ENCODE data around the gene ARID1B.

ARID1B gene

DNA sequence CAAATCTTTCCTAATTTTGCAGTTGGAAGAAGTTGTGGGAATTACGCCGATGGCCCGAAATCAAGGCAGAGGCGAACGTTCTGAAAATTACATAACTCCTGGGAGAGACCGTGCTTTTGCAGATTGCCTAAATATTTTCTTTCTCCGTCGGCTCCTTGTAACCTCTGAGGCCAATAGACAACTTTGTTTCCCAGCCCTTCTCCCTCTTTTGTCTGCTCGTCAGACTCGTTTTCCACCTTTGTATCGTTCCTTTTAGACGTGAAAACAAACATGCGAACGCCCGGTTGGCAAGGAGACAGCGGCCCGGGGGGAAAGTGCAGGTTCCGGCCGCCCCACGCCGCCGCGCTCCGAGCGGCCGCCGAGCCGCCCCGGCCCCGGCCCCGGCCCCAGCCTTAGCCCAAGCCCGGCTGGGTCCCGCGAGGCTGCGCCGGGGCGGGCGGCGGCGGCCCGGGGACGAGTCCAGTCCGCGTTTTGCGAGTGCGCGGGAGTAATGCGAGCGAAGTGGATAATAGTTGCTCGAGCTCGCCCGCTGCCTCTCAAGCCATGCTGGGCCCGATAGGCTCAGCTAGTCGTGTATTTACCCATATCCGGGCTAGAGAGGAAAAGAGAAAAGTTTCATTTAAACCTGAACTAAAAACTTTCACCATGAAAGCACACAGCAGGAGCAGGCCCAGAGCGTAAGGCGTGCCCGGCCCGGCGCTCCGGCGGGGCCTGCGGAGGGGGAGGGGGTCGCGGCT is at the start of gene ARID1B:
ARID1B (plus strand) TSS at position 539 of the 737 bp plus-strand sequence. CDS start 303 bp downstream, outside the sequence.
- Histone ChIP-seq H3K36me3 (ENCODE audit: control insufficient read depth, insufficient read depth, low read length) (no peaks in the 10 kb centered on the region), H3K4me3 (ENCODE audit: low read length) (peak within 1 kb of the TSS; percentile 87), H3K27me3 (ENCODE audit: control insufficient read depth, insufficient read depth, low read length) (no peaks in the 10 kb centered on the region), H3K4me1 (ENCODE audit: control insufficient read depth, insufficient read depth, low read length) (peaks cover 11% of the 10 kb centered on the region), H3K9ac (ENCODE audit: low read length) (peak within 1 kb of the TSS; percentile 68), H3K27ac (ENCODE audit: low read depth, low read length) (peak within 1 kb of the TSS; percentile 98)

DNA sequence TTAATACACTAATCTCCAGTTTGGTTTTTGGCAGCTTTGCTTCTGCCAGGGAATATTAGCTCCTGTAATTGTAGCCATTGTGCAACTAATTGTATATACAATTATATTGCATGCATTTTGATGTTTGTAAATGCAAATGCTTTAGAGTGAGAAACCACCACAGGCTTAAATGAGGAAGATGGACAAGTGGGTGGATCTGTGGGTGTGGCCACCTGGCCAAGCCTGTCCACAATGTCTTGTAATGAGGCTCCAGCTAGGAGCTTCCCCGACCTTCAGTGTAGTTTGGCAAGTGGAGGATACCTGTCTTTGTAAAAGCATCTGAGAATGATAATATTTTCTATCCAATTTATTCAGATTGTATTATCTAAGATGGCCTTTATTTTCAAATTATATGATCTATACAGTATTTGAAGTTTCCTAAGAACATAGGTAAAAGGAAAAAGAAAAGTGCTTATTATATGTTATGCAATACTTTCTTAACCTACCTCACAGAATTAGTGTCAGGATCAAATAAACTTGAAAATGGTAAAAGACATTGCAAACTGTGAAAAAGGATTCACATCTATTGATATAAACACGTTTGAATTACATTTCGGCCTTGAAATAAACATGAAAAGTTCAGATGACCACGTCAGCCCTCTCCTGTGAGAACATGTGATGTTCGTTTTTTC is 49.3 kb upstream of the ARID1B start:
- Histone ChIP-seq H3K4me3 (ENCODE audit: low read length) (no peak overlapping the region), H3K27me3 (ENCODE audit: control insufficient read depth, insufficient read depth, low read length) (no peaks in the 10 kb centered on the region), H3K27ac (ENCODE audit: low read depth, low read length) (no peak overlapping the region), H3K36me3 (ENCODE audit: control insufficient read depth, insufficient read depth, low read length) (no peaks in the 10 kb centered on the region), H3K4me1 (ENCODE audit: control insufficient read depth, insufficient read depth, low read length) (no peaks in the 10 kb centered on the region), H3K9ac (ENCODE audit: low read length) (no peak overlapping the region)

DNA sequence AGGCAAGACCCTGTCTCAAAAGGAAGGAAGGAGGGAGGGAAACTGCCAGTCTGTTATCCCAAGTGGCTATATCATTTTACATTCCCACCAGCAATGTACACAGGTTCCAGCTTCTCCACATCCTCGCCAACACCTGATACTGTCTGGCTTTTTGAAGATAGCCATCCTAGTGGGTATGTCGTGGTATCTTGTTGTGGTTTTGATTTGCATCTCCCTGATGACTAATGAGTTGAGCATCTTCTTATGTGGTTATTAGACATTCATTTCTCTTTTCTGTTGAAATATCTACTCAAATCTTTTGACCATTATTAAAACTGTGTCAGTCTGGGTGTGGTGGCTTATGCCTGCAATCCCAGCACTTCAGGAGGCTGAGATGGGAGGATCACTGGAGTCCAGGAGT is 47.9 kb upstream of the ARID1B start:
- Histone ChIP-seq H3K9ac (ENCODE audit: low read length) (no peak overlapping the region), H3K4me3 (ENCODE audit: low read length) (no peak overlapping the region), H3K27ac (ENCODE audit: low read depth, low read length) (no peak overlapping the region), H3K27me3 (ENCODE audit: control insufficient read depth, insufficient read depth, low read length) (no peaks in the 10 kb centered on the region), H3K4me1 (ENCODE audit: control insufficient read depth, insufficient read depth, low read length) (no peaks in the 10 kb centered on the region), H3K36me3 (ENCODE audit: control insufficient read depth, insufficient read depth, low read length) (no peaks in the 10 kb centered on the region)

DNA sequence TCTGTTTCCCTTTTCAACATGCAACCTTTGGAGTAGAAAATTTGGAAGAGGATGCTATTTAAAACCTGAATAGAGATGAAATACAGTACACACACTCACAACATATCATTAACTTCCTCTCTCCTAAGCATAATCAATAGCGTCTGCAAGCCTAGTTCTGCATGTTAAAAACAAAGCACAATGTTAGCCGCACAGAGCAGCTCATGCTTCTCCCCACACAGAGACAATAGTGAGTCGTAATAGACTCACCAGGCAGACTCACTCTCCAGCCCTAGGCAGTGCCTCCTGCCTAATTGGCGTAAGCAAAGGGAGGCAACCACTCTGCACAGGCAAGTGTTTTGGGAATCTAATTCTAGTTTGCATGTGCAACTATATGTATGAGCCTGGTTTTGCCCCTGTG is 45.8 kb upstream of the ARID1B start:
- Histone ChIP-seq H3K36me3 (ENCODE audit: control insufficient read depth, insufficient read depth, low read length) (no peaks in the 10 kb centered on the region), H3K4me3 (ENCODE audit: low read length) (no peak overlapping the region), H3K9ac (ENCODE audit: low read length) (no peak overlapping the region), H3K27ac (ENCODE audit: low read depth, low read length) (no peak overlapping the region), H3K27me3 (ENCODE audit: control insufficient read depth, insufficient read depth, low read length) (no peaks in the 10 kb centered on the region), H3K4me1 (ENCODE audit: control insufficient read depth, insufficient read depth, low read length) (no peaks in the 10 kb centered on the region)

DNA sequence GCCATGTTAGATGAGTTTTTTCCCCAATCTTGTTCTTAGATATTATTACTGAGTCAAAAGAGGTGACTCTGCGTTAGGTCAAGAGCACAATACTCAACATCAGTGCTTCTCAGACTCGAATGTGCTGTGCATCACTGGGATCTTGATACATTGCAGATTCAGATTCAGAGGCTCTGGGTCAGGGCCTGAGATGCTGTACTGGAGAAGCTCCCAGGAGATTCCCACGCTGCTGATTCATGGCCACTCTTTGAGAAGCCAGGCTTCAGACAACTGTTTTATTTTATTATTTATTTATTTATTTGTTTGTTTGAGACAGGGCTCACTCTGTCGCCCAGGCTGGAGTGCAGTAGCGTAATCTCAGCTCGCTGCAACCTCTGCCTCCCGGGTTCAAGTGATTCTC is 41.4 kb upstream of the ARID1B start:
- H3K4me1 ChIP-seq (ENCODE audit: control insufficient read depth, insufficient read depth, low read length), result no peaks in the 10 kb centered on the region
- H3K36me3 ChIP-seq (ENCODE audit: control insufficient read depth, insufficient read depth, low read length), result no peaks in the 10 kb centered on the region
- H3K27me3 ChIP-seq (ENCODE audit: control insufficient read depth, insufficient read depth, low read length), result no peaks in the 10 kb centered on the region

DNA sequence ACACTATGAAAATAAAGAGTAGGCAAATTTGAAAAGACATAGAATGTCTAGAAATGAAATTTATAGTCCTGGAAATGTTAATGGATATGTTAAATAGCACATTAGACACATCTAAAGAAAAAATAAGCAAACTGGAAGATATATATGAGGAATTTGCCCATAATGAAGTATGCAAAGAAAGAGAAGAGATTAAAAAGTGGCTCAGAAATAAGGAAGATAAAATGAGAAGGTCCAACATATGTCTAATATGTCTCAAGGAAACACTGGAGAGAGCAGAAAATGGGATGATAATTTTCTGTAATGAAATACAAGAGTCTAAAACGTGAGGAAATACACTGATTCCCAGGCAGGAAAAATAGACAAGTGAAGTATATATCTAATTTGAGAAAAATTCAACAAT is 36.6 kb upstream of the ARID1B start:
- no peaks in the 10 kb centered on the region for H3K4me1 ChIP-seq (ENCODE audit: control insufficient read depth, insufficient read depth, low read length)
- no peak overlapping the region for H3K9ac ChIP-seq (ENCODE audit: low read length)

More for the DNA sequence above, 41.4 kb upstream of the ARID1B start:
- H3K4me3 ChIP-seq (ENCODE audit: low read length), result no peak overlapping the region
- H3K9ac ChIP-seq (ENCODE audit: low read length), result no peak overlapping the region
- no peak overlapping the region for H3K27ac ChIP-seq (ENCODE audit: low read depth, low read length)

DNA sequence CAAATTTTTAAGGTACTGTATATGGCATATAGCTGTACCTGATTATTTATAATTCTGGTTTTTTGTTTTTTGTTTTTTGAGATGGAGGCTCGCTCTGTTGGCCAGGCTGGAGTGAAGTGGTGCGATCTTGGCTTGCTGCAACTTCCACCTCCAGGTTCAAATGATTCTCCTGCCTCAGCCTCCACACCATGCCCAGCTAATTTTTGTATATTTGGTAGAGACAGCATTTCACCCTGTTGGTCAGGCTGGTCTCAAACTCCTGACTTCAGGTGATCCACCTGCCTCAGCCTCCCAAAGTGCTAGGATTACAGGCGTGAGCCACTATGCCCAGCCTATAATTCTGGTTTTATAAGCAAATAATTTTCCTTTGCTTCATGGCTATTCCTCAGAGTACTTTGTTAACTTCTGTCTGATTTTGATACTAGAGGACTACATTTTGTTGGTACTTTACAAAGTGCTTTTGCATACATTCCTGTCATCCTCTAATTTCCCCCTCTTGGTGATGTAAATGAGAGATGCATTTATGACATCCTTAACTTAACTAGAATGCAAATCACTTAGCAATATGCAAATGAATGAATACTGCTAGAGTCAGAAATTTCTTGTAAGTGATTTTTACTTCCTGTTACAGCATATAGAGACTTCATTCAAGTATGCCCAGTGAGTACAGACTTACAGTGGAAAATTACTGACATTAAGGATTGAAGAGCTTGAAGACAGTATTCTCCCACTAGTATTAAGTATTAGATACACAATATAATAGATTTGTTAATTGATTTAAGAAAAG is 35.7 kb upstream of the ARID1B start:
- Histone ChIP-seq H3K36me3 (ENCODE audit: control insufficient read depth, insufficient read depth, low read length) (no peaks in the 10 kb centered on the region), H3K27ac (ENCODE audit: low read depth, low read length) (no peak overlapping the region), H3K9ac (ENCODE audit: low read length) (no peak overlapping the region), H3K27me3 (ENCODE audit: control insufficient read depth, insufficient read depth, low read length) (no peaks in the 10 kb centered on the region), H3K4me1 (ENCODE audit: control insufficient read depth, insufficient read depth, low read length) (no peaks in the 10 kb centered on the region), H3K4me3 (ENCODE audit: low read length) (no peak overlapping the region)

More for the DNA sequence above, 36.6 kb upstream of the ARID1B start:
- H3K4me3 ChIP-seq (ENCODE audit: low read length), result no peak overlapping the region
- H3K27ac ChIP-seq (ENCODE audit: low read depth, low read length), result no peak overlapping the region
- H3K36me3 ChIP-seq (ENCODE audit: control insufficient read depth, insufficient read depth, low read length), result no peaks in the 10 kb centered on the region
- no peaks in the 10 kb centered on the region for H3K27me3 ChIP-seq (ENCODE audit: control insufficient read depth, insufficient read depth, low read length)

DNA sequence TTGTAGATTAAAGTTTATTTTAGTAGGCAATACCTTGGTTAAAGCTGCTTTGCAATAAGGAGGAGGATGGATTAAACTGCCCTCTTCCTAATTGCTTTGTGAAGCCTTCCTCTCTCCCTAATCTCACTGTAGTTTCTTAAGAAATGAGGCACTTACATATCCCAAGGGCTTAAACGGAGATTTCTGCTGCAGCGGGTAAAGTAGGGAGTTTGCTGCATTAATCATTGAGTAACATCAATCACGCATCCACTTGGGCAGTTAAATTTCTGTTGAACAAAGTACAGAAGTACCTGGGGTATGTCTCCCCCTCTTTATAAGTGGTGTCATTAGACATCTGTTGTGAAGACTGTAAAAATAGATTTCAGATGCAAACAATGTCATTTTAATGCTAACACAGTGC is 29.5 kb upstream of the ARID1B start:
- H3K27me3 ChIP-seq (ENCODE audit: control insufficient read depth, insufficient read depth, low read length), result no peaks in the 10 kb centered on the region
- H3K4me1 ChIP-seq (ENCODE audit: control insufficient read depth, insufficient read depth, low read length), result no peaks in the 10 kb centered on the region
- no peaks in the 10 kb centered on the region for H3K36me3 ChIP-seq (ENCODE audit: control insufficient read depth, insufficient read depth, low read length)
- H3K9ac ChIP-seq (ENCODE audit: low read length), result no peak overlapping the region
- no peak overlapping the region for H3K4me3 ChIP-seq (ENCODE audit: low read length)
- H3K27ac ChIP-seq (ENCODE audit: low read depth, low read length), result no peak overlapping the region

DNA sequence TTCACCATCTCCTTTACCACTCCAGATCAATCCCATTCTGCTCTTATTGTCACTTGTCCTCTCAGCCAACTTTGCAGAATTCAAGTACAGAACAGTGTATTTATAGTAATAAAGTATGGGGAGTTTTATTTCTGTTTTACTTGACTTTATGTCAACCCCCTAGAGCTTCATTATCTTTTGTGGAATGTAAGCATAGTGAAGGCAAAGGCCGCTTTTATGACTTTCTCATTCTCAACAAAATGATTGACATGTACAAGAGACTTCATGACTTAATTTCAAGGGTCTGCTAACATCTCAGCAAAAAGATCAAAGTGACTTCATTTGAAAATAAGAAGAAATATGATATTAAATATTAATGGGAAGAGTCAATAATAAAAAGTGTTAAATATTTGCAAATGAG is 28.7 kb upstream of the ARID1B start:
- Histone ChIP-seq H3K27ac (ENCODE audit: low read depth, low read length) (no peak overlapping the region), H3K4me3 (ENCODE audit: low read length) (no peak overlapping the region), H3K27me3 (ENCODE audit: control insufficient read depth, insufficient read depth, low read length) (no peaks in the 10 kb centered on the region), H3K36me3 (ENCODE audit: control insufficient read depth, insufficient read depth, low read length) (no peaks in the 10 kb centered on the region), H3K4me1 (ENCODE audit: control insufficient read depth, insufficient read depth, low read length) (no peaks in the 10 kb centered on the region), H3K9ac (ENCODE audit: low read length) (no peak overlapping the region)

DNA sequence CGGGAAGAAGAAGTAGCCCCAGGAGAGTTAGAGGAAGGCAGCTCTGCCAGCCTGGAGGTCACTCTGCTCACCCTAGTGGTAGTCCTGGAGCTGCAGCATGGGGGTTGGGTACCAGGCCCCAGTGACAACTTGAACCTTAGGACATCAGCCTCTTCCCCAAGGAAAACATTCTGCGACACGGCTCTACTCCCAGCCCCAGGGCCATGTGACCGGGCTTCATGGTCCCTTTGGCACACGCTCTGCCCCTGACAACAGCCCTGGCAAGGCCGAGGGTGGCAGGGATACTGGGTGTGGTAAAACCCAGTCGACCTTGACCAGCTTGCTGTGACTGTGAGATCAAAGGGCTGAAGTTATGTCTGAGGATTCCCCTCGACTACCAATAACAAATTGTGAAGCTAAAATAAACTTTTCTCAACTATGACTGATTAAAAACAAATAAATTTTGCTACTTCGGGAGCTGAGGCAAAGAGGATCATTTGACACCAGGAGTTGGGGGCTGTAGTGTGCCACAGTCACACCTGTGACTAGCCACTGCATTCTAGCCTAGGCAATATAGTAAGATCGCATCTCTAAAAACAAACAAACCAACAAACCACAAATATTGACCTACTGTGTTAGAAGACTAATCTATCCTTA is 24.4 kb upstream of the ARID1B start:
- no peaks in the 10 kb centered on the region for H3K36me3 ChIP-seq (ENCODE audit: control insufficient read depth, insufficient read depth, low read length)
- no peaks in the 10 kb centered on the region for H3K27me3 ChIP-seq (ENCODE audit: control insufficient read depth, insufficient read depth, low read length)
- no peak overlapping the region for H3K9ac ChIP-seq (ENCODE audit: low read length)
- no peak overlapping the region for H3K4me3 ChIP-seq (ENCODE audit: low read length)
- H3K4me1 ChIP-seq (ENCODE audit: control insufficient read depth, insufficient read depth, low read length), result no peaks in the 10 kb centered on the region
- no peak overlapping the region for H3K27ac ChIP-seq (ENCODE audit: low read depth, low read length)

DNA sequence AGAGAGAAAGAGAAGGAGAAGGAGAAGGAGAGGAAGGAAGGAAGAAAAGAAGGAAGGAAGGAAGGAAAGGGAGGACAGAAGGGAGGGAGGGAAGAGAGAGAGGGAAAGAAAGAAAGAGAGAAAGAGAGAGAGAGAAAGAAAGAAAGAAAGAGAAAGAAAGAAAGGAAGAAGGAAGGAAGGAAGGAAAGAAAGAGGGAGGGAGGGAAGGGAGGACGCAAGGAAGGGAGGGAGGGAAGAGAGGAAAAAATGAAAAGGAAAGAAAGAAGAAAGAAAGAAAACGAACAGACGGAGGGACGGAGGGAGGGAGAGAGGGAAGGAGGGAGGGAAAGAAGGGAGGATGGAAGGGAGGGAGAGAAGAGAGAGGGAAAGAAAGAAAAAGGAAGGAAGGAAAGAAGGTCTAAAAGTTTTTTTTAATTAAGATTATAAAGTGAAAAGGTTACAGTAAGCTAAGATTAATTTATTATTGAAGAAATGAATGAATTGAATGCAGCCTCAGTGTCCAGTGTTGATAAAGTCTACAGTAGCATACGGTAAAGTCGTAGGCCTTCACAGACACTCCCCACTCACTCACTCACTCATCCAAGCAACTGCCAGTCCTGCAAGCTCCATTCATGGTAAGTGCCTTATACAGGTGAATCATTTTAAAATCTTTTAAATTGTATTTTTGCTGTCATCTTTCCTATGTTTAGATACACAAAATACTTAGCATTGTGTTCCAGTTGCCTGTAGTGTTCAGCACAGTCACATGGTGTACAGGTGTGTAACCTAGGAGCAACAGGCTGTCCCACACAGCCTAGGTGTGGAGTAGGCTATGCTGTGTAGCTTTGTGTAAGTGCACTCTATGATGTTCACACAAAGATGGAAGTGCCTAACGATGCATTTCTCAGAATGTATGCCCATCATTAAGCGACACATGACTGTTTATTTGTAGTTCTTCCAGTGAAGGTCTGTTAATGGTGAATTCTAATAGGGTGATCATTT is 20.3 kb upstream of the ARID1B start:
- no peak overlapping the region for H3K9ac ChIP-seq (ENCODE audit: low read length)
- no peaks in the 10 kb centered on the region for H3K27me3 ChIP-seq (ENCODE audit: control insufficient read depth, insufficient read depth, low read length)
- H3K27ac ChIP-seq (ENCODE audit: low read depth, low read length), result no peak overlapping the region
- H3K4me3 ChIP-seq (ENCODE audit: low read length), result no peak overlapping the region
- no peaks in the 10 kb centered on the region for H3K4me1 ChIP-seq (ENCODE audit: control insufficient read depth, insufficient read depth, low read length)
- no peaks in the 10 kb centered on the region for H3K36me3 ChIP-seq (ENCODE audit: control insufficient read depth, insufficient read depth, low read length)

All from rectal smooth muscle tissue (tissue), 1 donor.